HCEC 1CT (cell line): Measurements from ENCODE around the gene MIA.
"Not testable (repeated sequence)": the region's sequence is repeated elsewhere in the genome, so short reads cannot be mapped to it uniquely, and the experiment has no call there.

Source experiments
- DNase-seq: peaks from one replicate; pipeline ENCODE4 v3.0.0-alpha.2; 2017

Gene MIA

DNA sequence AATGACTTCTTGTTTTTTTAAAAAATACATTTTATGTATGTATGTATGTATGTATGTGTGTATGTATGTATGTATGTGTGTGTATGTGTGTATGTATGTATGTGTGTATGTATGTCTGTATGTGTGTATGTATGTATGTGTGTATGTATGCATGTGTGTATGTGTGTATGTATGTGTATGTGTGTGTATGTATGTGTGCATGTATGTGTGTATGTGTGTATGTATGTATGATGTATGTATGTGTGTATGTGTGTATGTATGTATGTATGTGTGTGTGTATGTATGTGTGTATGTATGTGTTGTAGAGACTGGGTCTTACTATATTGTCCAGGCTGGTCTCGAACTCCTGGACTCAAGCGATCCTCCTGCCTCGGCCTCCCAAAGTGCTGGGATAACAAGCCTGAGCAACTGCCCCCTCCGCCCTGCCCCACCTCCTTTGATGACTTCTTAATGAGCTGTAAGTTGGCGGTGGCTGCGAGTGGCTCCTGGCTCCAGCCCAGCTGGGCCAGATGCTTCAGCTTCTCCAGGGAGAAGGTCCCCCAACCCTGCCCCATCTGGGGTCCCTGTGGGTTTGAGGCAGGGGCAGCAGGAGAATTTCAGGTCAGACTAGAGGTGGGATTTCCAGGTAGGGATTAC is 50.3 kb downstream of the MIA start:
- not testable (repeated sequence) for DNase-seq

DNA sequence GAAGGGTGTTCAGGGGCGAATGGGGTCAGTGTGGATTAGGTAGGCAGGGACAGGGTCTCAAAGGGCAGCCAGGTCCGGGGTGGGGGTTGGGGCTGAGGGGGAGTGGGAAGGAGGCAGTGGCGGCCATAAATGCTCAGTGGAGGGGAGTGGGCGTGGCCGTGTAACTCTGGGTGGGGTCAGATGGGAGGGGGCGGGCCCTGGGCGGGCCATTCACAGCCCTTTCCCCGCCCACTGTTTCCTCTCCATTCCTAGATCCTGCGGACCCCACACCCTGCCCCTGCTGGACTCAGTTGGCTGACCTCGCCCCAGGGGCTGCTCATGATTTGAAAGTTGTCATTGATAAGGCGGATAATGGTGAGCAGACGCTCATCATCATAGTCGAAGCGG is 51.0 kb downstream of the MIA start:
- not testable (repeated sequence) for DNase-seq

GRCh38 chr19:40826699-40827385 is 51.5 kb downstream of the MIA start:
- not testable (repeated sequence) for DNase-seq
